CD14-positive monocyte (primary cell): ENCODE data around the gene CNTN1. TPM values are rescaled to one million over a fixed set of nuclear protein-coding genes. Genes with fewer than 3 reads are reported as not detected.

Source experiments
- DNase-seq, 3 donors: peaks; one replicate each; pipeline ENCODE4 v3.0.0-alpha.2; 2011 to 2022
- H2AFZ ChIP-seq: 2 replicates; pipeline ENCODE4 v1.6.0; 2012; ENCODE audit warnings: mild to moderate bottlenecking, low read depth, low read length, inconsistent platforms; ENCODE audit not compliant: insufficient read depth, poor library complexity, severe bottlenecking
- H3K27ac ChIP-seq, 2 donors: 1 replicate in 1 of 2; 2 replicates in 1 of 2; pipeline ENCODE4 v1.5.1; 2012 to 2013; ENCODE audit warnings: low read length in 2 of 2, control low read depth in 1 of 2, inconsistent platforms in 1 of 2, low read depth in 1 of 2, mild to moderate bottlenecking in 1 of 2
- H3K27me3 ChIP-seq, 2 donors: one replicate each; pipeline versions ENCODE4 v1.6.0 to v1.6.1; 2011 to 2013; ENCODE audit warnings: low read length in 2 of 2; ENCODE audit not compliant: control insufficient read depth in 2 of 2, insufficient read depth in 2 of 2
- H3K36me3 ChIP-seq, 2 donors: replicated peaks in 1 of 2; 1 replicate in 1 of 2; 2 replicates in 1 of 2; pipeline versions ENCODE4 v1.5.1 to v1.6.1; 2012 to 2013; ENCODE audit warnings: low read length in 2 of 2, control low read depth in 1 of 2, inconsistent platforms in 1 of 2, mild to moderate bottlenecking in 1 of 2; ENCODE audit not compliant: insufficient read depth in 2 of 2, control insufficient read depth in 1 of 2
- H3K4me1 ChIP-seq, 2 donors: 1 replicate in 1 of 2; 2 replicates in 1 of 2; pipeline versions ENCODE4 v1.5.1 to v1.6.1; 2012 to 2013; ENCODE audit warnings: low read length in 2 of 2, control low read depth in 1 of 2, inconsistent platforms in 1 of 2, mild to moderate bottlenecking in 1 of 2, moderate library complexity in 1 of 2; ENCODE audit not compliant: insufficient read depth in 2 of 2, control insufficient read depth in 1 of 2
- H3K4me2 ChIP-seq: replicated peaks from 2 replicates; pipeline ENCODE3; 2012; ENCODE audit warnings: low read length, moderate library complexity, mild to moderate bottlenecking; ENCODE audit not compliant: poor library complexity, severe bottlenecking; ENCODE audit errors: extremely low read depth
- H3K4me3 ChIP-seq, 3 experiments: fragments of 200-600 bp in 1 of 3; sonication (generic) in 1 of 3; replicated peaks in 1 of 3; 1 replicate in 2 of 3; 2 replicates in 1 of 3; pipeline ENCODE4 v1.5.1; 2011 to 2013; ENCODE audit warnings: low read length in 3 of 3, mild to moderate bottlenecking in 3 of 3, control low read depth in 2 of 3, low read depth in 2 of 3, inconsistent platforms in 1 of 3, moderate library complexity in 1 of 3
- H3K79me2 ChIP-seq: 2 replicates; pipeline ENCODE4 v1.6.0; 2012; ENCODE audit warnings: mild to moderate bottlenecking, control low read depth, inconsistent platforms, low read length, moderate library complexity; ENCODE audit not compliant: insufficient read depth
- H3K9ac ChIP-seq: 2 replicates; pipeline ENCODE4 v1.6.0; 2017; ENCODE audit warnings: low read length, mild to moderate bottlenecking; ENCODE audit not compliant: insufficient read depth, poor library complexity, severe bottlenecking
- H3K9me3 ChIP-seq, 2 donors: replicated peaks in 1 of 2; 1 replicate in 1 of 2; 2 replicates in 1 of 2; pipeline versions ENCODE4 v1.5.1 to v1.6.1; 2012 to 2013; ENCODE audit warnings: low read length in 2 of 2, control low read depth in 1 of 2; ENCODE audit not compliant: control insufficient read depth in 1 of 2, insufficient read depth in 1 of 2
- H4K20me1 ChIP-seq: 2 replicates; pipeline ENCODE4 v1.6.0; 2012; ENCODE audit warnings: mild to moderate bottlenecking, low read length, control low read depth, moderate library complexity; ENCODE audit not compliant: insufficient read depth
- H3K27ac Mint-ChIP-seq, 7 donors: one replicate each; pipeline ENCODE4 v1.8.0; 2020; ENCODE audit warnings: mild to moderate bottlenecking in 7 of 7, mixed read lengths in 7 of 7, moderate library complexity in 6 of 7, inconsistent platforms in 2 of 7
- H3K27me3 Mint-ChIP-seq, 3 donors: one replicate each; pipeline ENCODE4 v1.8.0; 2021 to 2022; ENCODE audit warnings: low read depth in 3 of 3, mild to moderate bottlenecking in 3 of 3, mixed read lengths in 3 of 3, moderate library complexity in 3 of 3, inconsistent platforms in 1 of 3
- H3K36me3 Mint-ChIP-seq, 2 donors: one replicate each; pipeline ENCODE4 v1.8.0; 2020; ENCODE audit warnings: mixed read lengths in 2 of 2, inconsistent platforms in 1 of 2, mild to moderate bottlenecking in 1 of 2
- H3K4me1 Mint-ChIP-seq: one replicate; pipeline ENCODE4 v1.8.0; 2020; ENCODE audit warnings: mild to moderate bottlenecking, mixed read lengths
- H3K4me3 Mint-ChIP-seq, 2 donors: one replicate each; pipeline ENCODE4 v1.8.0; 2020; ENCODE audit warnings: mild to moderate bottlenecking in 2 of 2, mixed read lengths in 2 of 2, moderate library complexity in 1 of 2
- H3K9me3 Mint-ChIP-seq, 7 donors: one replicate each; pipeline ENCODE4 v1.8.0; 2020 to 2022; ENCODE audit warnings: mixed read lengths in 7 of 7, mild to moderate bottlenecking in 6 of 7, moderate library complexity in 6 of 7, inconsistent platforms in 2 of 7
- CTCF ChIP-seq: fragments of 200-600 bp; IDR thresholded peaks from one replicate; pipeline ENCODE4 v1.8.0; 2022; ENCODE audit warnings: antibody characterized with exemption, mild to moderate bottlenecking
- WGBS: methylation state at CpG from one replicate; pipeline ENCODE4 v1.1.5; 2013; ENCODE audit warnings: missing lambda C conversion rate; ENCODE audit not compliant: insufficient coverage; 5-methylcytosine and 5-hydroxymethylcytosine counted together
- intact Hi-C, 2 donors: fragments of 100-400 bp; cut with micrococcal nuclease; formaldehyde crosslinking; loops; one replicate each; pipeline versions ENCODE4 v1.15.0 to v1.15.1; 2023
- polyA plus RNA-seq, 3 donors: library from polyadenylated mRNA; depleted of rRNA in 1 of 3; unstranded in 2 of 3; stranded (reverse) in 1 of 3; fragments of 300-500 nt in 2 of 3; fragments of >200 nt in 1 of 3; fragmentation: Illumina TruSeq in 2 of 3; gene quantifications; 1 replicate in 2 of 3; 2 replicates in 1 of 3; pipeline ENCODE4 v1.2.3, GENCODE V29; 2012 to 2021

Gene CNTN1
- polyA plus RNA-seq, 3 donors: not detected

GRCh38 chr12:40738856-40739255, 46.6 kb downstream of the CNTN1 start:
- Mint-ChIP-seq H3K27me3 (no peaks in the 10 kb centered on the region), H3K4me1 (no peaks in the 10 kb centered on the region), H3K9me3 (peaks cover 0 to 5% (median 0%) of the 10 kb centered on the region in 7 donors), H3K27ac (no peak overlapping the region), H3K36me3 (no peaks in the 10 kb centered on the region), H3K4me3 (no peak overlapping the region)
- Histone ChIP-seq H3K79me2 (no peaks in the 10 kb centered on the region), H3K27ac (no peak overlapping the region), H3K9me3 (no peaks in the 10 kb centered on the region), H3K4me2 (no peak overlapping the region), H3K4me3 (no peak overlapping the region), H3K27me3 (no peaks in the 10 kb centered on the region), H2AFZ (no peak overlapping the region), H4K20me1 (no peaks in the 10 kb centered on the region), H3K36me3 (no peaks in the 10 kb centered on the region), H3K9ac (no peak overlapping the region), H3K4me1 (no peaks in the 10 kb centered on the region)
- no peak for TF ChIP-seq CTCF
- no peak for DNase-seq
- intact Hi-C loops: no loop called here

GRCh38 chr12:40742041-40742440, 49.8 kb downstream of the CNTN1 start:
- Mint-ChIP-seq H3K27ac (no peak overlapping the region), H3K27me3 (no peaks in the 10 kb centered on the region), H3K4me1 (no peaks in the 10 kb centered on the region), H3K4me3 (no peak overlapping the region), H3K36me3 (no peaks in the 10 kb centered on the region), H3K9me3 (peaks cover 0 to 5% (median 0%) of the 10 kb centered on the region in 7 donors)
- Histone ChIP-seq H3K27me3 (no peaks in the 10 kb centered on the region), H3K4me3 (no peak overlapping the region), H3K27ac (no peak overlapping the region), H2AFZ (no peak overlapping the region), H3K36me3 (no peaks in the 10 kb centered on the region), H3K79me2 (no peaks in the 10 kb centered on the region), H3K9me3 (no peaks in the 10 kb centered on the region), H3K4me2 (no peak overlapping the region), H4K20me1 (no peaks in the 10 kb centered on the region), H3K9ac (no peak overlapping the region), H3K4me1 (no peaks in the 10 kb centered on the region)
- intact Hi-C loops: no loop called here
- no peak for TF ChIP-seq CTCF
- no CpG with 5 or more reads among the region's 2 CpGs for WGBS
- DNase-seq: no peak
